Lung (tissue), 12 donors: Measurements from ENCODE around the gene PNPO. TPM values are rescaled to one million over a fixed set of nuclear protein-coding genes. Genes with fewer than 3 reads are reported as not detected.

Experiments used
- ATAC-seq: fragments of 200-7000 bp; cut with Tn5 transposase; one replicate; pipeline ENCODE4 v1.9.1; 2020; ENCODE audit warnings: moderate number of reproducible peaks; ENCODE audit not compliant: insufficient read depth, low FRiP score
- DNase-seq, 3 donors: peaks; one replicate each; pipeline ENCODE4 v3.0.0-alpha.2; 2013 to 2017
- H3K27ac ChIP-seq, 2 donors: one replicate each; pipeline ENCODE4 v1.5.1; 2013; ENCODE audit warnings: mild to moderate bottlenecking in 2 of 2, moderate library complexity in 2 of 2, control low read depth in 1 of 2, inconsistent platforms in 1 of 2, low read depth in 1 of 2, low read length in 1 of 2
- H3K27me3 ChIP-seq, 3 donors: one replicate each; pipeline ENCODE4 v1.5.1; 2013; ENCODE audit warnings: low read length in 2 of 3; ENCODE audit not compliant: control insufficient read depth in 3 of 3, insufficient read depth in 3 of 3
- H3K36me3 ChIP-seq, 4 donors: one replicate each; pipeline ENCODE4 v1.5.1; 2013; ENCODE audit warnings: low read length in 4 of 4, mild to moderate bottlenecking in 1 of 4, moderate library complexity in 1 of 4; ENCODE audit not compliant: control insufficient read depth in 4 of 4, insufficient read depth in 4 of 4
- H3K4me1 ChIP-seq, 5 donors: one replicate each; pipeline ENCODE4 v1.5.1; 2013; ENCODE audit warnings: low read length in 5 of 5, mild to moderate bottlenecking in 2 of 5, moderate library complexity in 1 of 5; ENCODE audit not compliant: control insufficient read depth in 5 of 5, insufficient read depth in 5 of 5
- H3K4me3 ChIP-seq: one replicate; pipeline ENCODE4 v1.5.1; 2013; ENCODE audit warnings: mild to moderate bottlenecking, control low read depth, moderate library complexity
- H3K9ac ChIP-seq, 2 donors: one replicate each; pipeline ENCODE4 v1.5.1; 2013; ENCODE audit warnings: low read length in 2 of 2, control low read depth in 1 of 2; ENCODE audit not compliant: insufficient read depth in 1 of 2
- H3K9me3 ChIP-seq, 4 donors: one replicate each; pipeline ENCODE4 v1.5.1; 2013; ENCODE audit warnings: low read length in 3 of 4, mild to moderate bottlenecking in 1 of 4, moderate library complexity in 1 of 4; ENCODE audit not compliant: control insufficient read depth in 4 of 4, insufficient read depth in 3 of 4
- WGBS, 2 donors: extraction: QIAGEN DNeasy Blood & Tissue Kit; methylation state at CpG; one replicate each; pipeline ENCODE4 v1.1.7; 2013; 5-methylcytosine and 5-hydroxymethylcytosine counted together
- polyA plus RNA-seq, 2 donors: library from polyadenylated mRNA; stranded (reverse); fragments of 200-250 nt; gene quantifications; one replicate each; pipeline ENCODE4 v1.2.1, GENCODE V29; 2013
- total RNA-seq, 2 donors: library from RNA; depleted of rRNA in 1 of 2; stranded (reverse); fragments of >200 nt in 1 of 2; gene quantifications; one replicate each; pipeline ENCODE4 v1.2.1, GENCODE V29; 2014 to 2021
- TF ChIP-seq, protein P1 (sequence below): IDR thresholded peaks from 2 replicates; pipeline ENCODE4 v1.5.1; 2012; ENCODE audit warnings: mild to moderate bottlenecking; ENCODE audit errors: control extremely low read depth, extremely low read depth
- donor health status: control.
- donor health status: control.
- donor health status: Bipolar disorder and iron deficiency.
- donor health status: healthy.
- donor health status: DM: yes; HTN: yes; CAD: no.

Gene PNPO
- total and polyA plus RNA-seq, 4 donors = 9.3 to 43.9 (median 11.2) TPM

DNA sequence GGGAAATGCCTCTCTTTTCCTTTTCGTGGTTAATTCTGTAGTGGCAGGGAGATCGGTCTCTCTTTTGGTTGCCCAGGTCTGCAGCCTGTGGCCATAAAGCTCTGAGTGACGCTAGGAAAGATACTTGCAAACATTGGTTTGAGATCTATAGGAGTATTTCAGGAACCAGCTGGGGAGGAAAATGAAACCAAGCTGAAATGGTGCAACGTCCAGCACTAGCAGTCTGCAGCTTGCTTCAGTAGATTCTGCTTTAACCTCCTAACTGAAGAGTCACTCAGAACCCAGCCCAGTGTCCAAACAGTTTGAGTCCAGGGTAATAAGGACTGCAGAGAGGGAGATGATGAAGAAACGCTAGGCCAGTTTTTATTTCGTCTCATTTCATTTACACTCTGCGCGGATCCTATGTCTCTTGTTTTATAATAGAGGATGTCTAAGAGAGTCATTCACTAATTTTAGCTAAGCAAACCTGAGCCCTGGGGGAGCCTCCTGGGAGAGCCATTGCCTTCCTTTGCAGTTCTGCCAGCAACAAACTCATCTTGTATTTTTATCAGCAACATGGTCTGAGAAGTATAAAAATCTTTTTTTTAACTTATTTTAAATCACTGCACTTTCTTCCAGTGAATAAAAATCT, 33.3 kb upstream of the PNPO start:
- Histone ChIP-seq H3K4me1 (peaks cover 5 to 27% (median 24%) of the 10 kb centered on the region in 5 donors), H3K4me3 (no peak overlapping the region), H3K9me3 (no peaks in the 10 kb centered on the region), H3K27ac (peak overlapping the region; percentile 21 to 55), H3K36me3 (peaks cover 0 to 6% (median 0%) of the 10 kb centered on the region in 4 donors), H3K27me3 (no peaks in the 10 kb centered on the region), H3K9ac (no peak overlapping the region)
- ATAC-seq (no peak), DNase-seq (no peak)
- TF ChIP-seq, protein P1, sequence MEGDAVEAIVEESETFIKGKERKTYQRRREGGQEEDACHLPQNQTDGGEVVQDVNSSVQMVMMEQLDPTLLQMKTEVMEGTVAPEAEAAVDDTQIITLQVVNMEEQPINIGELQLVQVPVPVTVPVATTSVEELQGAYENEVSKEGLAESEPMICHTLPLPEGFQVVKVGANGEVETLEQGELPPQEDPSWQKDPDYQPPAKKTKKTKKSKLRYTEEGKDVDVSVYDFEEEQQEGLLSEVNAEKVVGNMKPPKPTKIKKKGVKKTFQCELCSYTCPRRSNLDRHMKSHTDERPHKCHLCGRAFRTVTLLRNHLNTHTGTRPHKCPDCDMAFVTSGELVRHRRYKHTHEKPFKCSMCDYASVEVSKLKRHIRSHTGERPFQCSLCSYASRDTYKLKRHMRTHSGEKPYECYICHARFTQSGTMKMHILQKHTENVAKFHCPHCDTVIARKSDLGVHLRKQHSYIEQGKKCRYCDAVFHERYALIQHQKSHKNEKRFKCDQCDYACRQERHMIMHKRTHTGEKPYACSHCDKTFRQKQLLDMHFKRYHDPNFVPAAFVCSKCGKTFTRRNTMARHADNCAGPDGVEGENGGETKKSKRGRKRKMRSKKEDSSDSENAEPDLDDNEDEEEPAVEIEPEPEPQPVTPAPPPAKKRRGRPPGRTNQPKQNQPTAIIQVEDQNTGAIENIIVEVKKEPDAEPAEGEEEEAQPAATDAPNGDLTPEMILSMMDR = no peak
- WGBS, 2 donors = 44 to 58% methylated on average over 8 of the region's 8 CpGs

DNA sequence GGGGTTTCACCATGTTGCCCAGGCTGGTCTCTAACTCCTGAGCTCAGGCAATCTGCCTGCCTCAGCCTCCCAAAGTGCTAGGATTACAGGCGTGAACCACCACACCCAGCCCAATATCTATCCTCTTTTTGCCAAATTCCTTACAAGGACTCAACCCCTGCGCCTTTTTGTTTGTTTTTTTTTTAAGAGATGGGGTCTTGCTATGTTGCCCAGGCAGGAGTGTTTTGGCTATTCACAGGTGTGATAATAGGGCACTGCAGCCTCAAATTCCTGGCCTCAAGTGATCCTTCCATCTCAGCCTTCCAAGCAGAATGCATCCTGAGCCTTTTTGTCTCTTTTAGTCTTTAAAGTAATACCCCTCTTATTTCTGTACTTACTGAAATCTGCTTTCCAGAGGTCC, 28.3 kb upstream of the PNPO start:
- ATAC-seq (no peak), DNase-seq (no peak)
- H3K36me3 ChIP-seq = peaks cover 0 to 15% (median 12%) of the 10 kb centered on the region in 4 donors
- H3K4me1 ChIP-seq = peaks cover 0 to 7% (median 1%) of the 10 kb centered on the region in 5 donors
- WGBS, 2 donors = 96 to 99% methylated on average over 2 of the region's 2 CpGs
- H3K9ac ChIP-seq = no peak overlapping the region
- no peak overlapping the region for H3K4me3 ChIP-seq
- no peaks in the 10 kb centered on the region for H3K27me3 ChIP-seq
- no peak overlapping the region for H3K27ac ChIP-seq
- no peaks in the 10 kb centered on the region for H3K9me3 ChIP-seq
- TF ChIP-seq, protein P1 = no peak

- Histone ChIP-seq H3K27ac (no peak overlapping the region), H3K36me3 (peaks cover 0 to 15% (median 10%) of the 10 kb centered on the region in 4 donors), H3K4me3 (no peak overlapping the region), H3K4me1 (peaks cover 0 to 3% (median 0%) of the 10 kb centered on the region in 5 donors), H3K9me3 (no peaks in the 10 kb centered on the region), H3K27me3 (no peaks in the 10 kb centered on the region), H3K9ac (no peak overlapping the region)
- TF ChIP-seq, protein P1 = no peak
- ATAC-seq = no peak
- DNase-seq = no peak
- WGBS, 2 donors = 56 to 76% methylated on average over 4 of the region's 4 CpGs
These were observed 26.9 kb upstream of the PNPO start for GRCh38 chr17:47914306-47914948.
